AG04449 (cell line): ENCODE results near the gene MUC3A.
"Not testable (repeated sequence)": the region's sequence is repeated elsewhere in the genome, so short reads cannot be mapped to it uniquely, and the experiment has no call there.

Source experiments
- CTCF ChIA-PET: fragments of 350-600 bp; formaldehyde crosslinking; extraction: SDS; loops from one replicate; lab custom pipeline; 2021; ENCODE audit warnings: antibody characterized with exemption; lab: Yijun Ruan, JAX
- POLR2A ChIA-PET: fragments of 400-600, 350-600 bp; formaldehyde crosslinking; extraction: SDS; loops from one replicate; lab custom pipeline; 2020; ENCODE audit warnings: antibody characterized with exemption, inconsistent platforms; lab: Yijun Ruan, JAX
- DNase-seq: peaks from one replicate; pipeline ENCODE4 v3.0.0-alpha.2; 2010; ENCODE audit warnings: low read depth, low spot score
- H3K4me3 ChIP-seq: 2 replicates; pipeline ENCODE4 v1.5.1; 2011; ENCODE audit warnings: low read depth, mild to moderate bottlenecking, control low read depth, low read length
- TF ChIP-seq, protein P1 (sequence below): IDR thresholded peaks from one replicate; pipeline ENCODE4 v1.5.1; 2011; ENCODE audit warnings: mild to moderate bottlenecking, moderate library complexity, low read length, control low read depth, inconsistent platforms; ENCODE audit not compliant: insufficient read depth; ENCODE audit errors: missing control alignments

MUC3A gene

DNA sequence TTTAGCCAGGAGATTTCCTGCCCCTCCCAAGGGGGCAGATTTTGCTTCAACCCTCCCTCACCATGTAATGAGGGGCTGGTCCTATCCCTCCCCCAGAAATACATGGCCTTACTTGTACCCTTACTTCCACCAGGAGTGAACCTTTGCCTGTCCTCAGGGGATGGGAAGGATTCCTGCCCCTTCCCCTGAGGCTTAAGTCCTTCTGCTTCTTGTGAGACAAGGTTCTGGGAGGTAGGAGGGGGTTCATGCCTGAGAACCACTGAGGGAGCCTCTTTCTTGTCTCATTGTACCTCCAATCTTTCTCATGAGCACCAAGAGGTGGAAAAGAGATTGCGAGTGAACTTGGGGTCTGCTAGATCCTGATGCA is 19.5 kb upstream of the MUC3A start:
- H3K4me3 ChIP-seq: no peak overlapping the region
- no peak for DNase-seq
- ChIA-PET CTCF (no interaction called here), POLR2A (no interaction called here)
- TF ChIP-seq, protein P1, sequence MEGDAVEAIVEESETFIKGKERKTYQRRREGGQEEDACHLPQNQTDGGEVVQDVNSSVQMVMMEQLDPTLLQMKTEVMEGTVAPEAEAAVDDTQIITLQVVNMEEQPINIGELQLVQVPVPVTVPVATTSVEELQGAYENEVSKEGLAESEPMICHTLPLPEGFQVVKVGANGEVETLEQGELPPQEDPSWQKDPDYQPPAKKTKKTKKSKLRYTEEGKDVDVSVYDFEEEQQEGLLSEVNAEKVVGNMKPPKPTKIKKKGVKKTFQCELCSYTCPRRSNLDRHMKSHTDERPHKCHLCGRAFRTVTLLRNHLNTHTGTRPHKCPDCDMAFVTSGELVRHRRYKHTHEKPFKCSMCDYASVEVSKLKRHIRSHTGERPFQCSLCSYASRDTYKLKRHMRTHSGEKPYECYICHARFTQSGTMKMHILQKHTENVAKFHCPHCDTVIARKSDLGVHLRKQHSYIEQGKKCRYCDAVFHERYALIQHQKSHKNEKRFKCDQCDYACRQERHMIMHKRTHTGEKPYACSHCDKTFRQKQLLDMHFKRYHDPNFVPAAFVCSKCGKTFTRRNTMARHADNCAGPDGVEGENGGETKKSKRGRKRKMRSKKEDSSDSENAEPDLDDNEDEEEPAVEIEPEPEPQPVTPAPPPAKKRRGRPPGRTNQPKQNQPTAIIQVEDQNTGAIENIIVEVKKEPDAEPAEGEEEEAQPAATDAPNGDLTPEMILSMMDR: no peak

DNA sequence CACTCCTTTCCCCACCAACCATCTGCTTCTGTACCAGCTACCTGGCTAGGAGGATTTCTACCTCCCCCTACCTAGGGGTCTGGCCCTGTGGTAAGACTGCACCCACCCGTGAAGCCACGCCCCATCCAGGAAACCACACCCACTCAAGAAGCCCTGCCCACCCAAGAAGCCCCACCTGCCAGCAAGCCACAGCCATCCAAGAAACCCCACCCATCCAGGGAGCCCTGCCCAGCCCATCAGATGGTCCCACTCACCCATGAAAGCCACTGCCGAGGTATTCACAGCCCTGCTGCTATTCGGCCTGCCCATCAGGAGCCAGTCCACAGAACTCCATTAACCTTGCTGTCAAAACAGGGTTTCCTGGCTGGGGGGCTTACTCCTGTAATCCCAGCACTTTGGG is 15.6 kb upstream of the MUC3A start:
- ChIA-PET CTCF (no interaction called here), POLR2A (no interaction called here)
- TF ChIP-seq, protein P1: no peak
- no peak for DNase-seq
- no peak overlapping the region for H3K4me3 ChIP-seq

DNA sequence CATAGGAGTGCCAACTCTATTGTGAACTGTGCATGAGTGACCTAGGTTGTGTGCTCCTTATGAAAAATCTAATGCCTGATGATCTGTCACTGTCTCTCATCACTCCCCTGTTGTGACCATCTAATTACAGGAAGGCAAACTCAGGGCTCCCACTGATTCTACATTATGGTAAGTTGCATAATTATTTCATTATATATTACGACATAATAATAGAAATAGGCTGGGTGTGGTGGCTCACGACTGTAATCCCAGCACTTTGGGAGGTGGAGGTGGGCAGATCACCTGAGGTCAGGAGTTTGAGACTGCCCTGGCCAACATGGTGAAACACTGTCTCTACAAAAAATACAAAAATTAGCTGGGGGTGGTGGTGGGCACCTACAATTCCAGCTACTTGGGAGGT is 14.0 kb upstream of the MUC3A start:
- DNase-seq, H3K4me3 ChIP-seq, POLR2A ChIA-PET, CTCF ChIA-PET: not testable (repeated sequence)

DNA sequence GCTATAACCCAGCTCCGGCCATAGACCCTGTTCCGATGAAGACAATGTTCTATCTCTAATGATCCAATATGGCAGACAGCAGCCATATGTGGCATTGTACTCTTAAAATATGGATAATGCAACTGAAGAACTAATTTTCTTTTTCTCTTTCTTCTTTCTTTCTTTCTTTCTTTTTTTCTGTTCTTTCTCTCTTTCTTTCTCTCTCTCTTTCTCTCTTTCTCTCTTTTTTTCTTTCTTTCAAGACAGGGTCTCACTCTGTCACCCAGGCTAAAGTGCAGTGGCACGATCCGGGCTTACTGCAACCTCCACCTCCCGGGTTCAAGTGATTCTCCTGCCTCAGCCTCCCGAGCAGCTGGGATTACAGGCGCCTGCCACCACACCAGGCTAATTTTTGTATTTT is 13.2 kb upstream of the MUC3A start:
- POLR2A ChIA-PET, DNase-seq, CTCF ChIA-PET, H3K4me3 ChIP-seq: not testable (repeated sequence)

DNA sequence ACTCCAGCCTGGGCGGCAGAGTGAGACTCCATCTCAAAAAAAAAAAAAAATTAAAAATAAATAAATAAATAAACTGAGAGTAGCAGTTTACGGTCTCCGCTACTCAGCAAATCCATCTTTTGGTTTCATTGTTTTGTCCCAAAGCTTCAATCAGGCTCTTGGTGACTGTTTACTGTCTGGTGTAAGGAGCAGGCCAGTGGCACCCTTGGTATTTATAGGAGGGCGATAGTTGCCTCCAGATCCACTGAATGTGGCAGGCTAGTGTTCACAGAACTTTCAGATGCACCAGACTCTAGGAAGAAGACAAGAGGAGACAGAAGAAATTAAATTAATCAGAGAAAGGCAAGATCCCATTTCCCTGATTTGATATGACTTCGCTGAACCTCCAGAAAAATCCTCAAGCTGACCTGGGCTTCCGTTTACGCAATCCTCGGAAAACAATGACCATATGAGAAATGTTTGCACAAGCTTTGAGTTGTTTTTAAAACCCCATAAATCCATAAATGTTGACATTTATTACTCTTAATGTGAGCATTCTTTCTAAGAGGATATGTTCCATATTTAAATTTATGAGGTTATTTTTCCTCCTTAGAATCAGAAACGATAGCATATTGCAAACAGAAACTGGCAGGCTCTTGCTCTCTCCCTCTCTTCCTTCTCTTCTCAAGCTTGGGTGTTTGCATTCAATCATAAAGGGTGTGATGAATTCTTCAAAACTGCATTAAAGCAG is 7.1 kb upstream of the MUC3A start:
- no peak overlapping the region for H3K4me3 ChIP-seq
- TF ChIP-seq, protein P1: no peak
- ChIA-PET CTCF (interaction anchor here (1.5 to 1.8 kb wide), 2 partner anchors 44 to 117 kb away, joined by 3 to 4 read pairs; no protein-coding TSS in a partner anchor), POLR2A (no interaction called here)
- no peak for DNase-seq

DNA sequence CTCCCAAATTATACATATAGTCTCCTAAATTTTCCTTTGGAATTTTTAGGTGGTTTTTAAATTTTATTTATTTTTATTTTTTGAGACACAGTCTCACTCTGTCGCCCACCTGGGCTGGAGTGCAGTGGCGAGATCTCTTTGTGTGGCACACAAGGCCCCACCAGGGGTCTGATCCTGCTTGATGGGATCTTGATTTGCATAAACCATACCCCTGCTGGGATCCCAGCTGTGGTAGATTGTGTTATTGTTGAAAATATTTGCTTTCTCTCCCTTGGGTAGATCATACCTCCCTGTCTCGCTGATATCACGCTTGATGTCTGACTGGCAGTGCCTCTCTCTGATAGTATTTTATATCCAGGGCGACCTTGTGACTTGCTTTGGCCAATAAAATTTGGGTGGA is 5.6 kb upstream of the MUC3A start:
- POLR2A ChIA-PET: no interaction called here
- H3K4me3 ChIP-seq: no peak overlapping the region
- no peak for DNase-seq
- CTCF ChIA-PET: interaction anchor here (1.5 to 1.8 kb wide), 2 partner anchors 115 to 134 kb away, joined by 3 to 4 read pairs; no protein-coding TSS in a partner anchor
- TF ChIP-seq, protein P1: no peak

DNA sequence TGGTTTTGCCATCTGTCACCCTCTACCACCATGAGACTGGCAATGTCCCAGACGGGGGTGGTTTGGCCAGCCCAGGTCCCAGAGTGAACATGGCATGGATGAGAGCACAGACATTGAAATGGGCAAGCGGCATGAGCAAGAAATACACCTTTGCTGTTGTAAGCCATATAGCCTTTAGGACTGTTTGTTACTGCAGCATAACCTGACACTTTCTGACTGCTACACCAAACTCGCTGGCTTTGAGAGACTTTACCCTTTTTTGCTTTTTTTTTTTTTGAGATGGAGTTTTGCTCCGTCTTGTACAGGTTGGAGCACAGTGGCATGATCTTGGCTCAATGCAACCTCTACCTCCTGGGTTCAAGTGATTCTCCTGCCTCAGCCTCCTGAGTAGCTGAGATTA is 5.2 kb upstream of the MUC3A start:
- CTCF ChIA-PET: interaction anchor here (1.5 kb wide), 1 partner anchor 133 kb away, joined by 3 read pairs; no protein-coding TSS in a partner anchor
- POLR2A ChIA-PET: no interaction called here
- no peak for DNase-seq
- TF ChIP-seq, protein P1: no peak
- H3K4me3 ChIP-seq: no peak overlapping the region
